Fibroblast of lung (primary cell): ENCODE data around the gene CALR3. TPM values are rescaled to one million over a fixed set of nuclear protein-coding genes. Genes with fewer than 3 reads are reported as not detected.

ENCODE experiments used
- DNase-seq, 2 donors: peaks; one replicate each; pipeline versions ENCODE4 v3.0.0 to v3.0.0-alpha.2; 2010; ENCODE audit warnings: low read depth in 2 of 2
- H2AFZ ChIP-seq: 2 replicates; pipeline ENCODE4 v1.5.1; 2012; ENCODE audit warnings: low read length, control low read depth, inconsistent platforms
- H3K27ac ChIP-seq: 2 replicates; pipeline ENCODE4 v1.5.1; 2011; ENCODE audit warnings: low read length, control low read depth; ENCODE audit not compliant: insufficient read depth
- H3K27me3 ChIP-seq: 2 replicates; pipeline ENCODE4 v1.5.1; 2011; ENCODE audit warnings: mild to moderate bottlenecking, low read length; ENCODE audit not compliant: control insufficient read depth, insufficient read depth
- H3K36me3 ChIP-seq: 2 replicates; pipeline ENCODE4 v1.5.1; 2011; ENCODE audit warnings: low read length; ENCODE audit not compliant: control insufficient read depth, insufficient read depth
- H3K4me1 ChIP-seq: 2 replicates; pipeline ENCODE4 v1.5.1; 2011; ENCODE audit warnings: low read length; ENCODE audit not compliant: control insufficient read depth, insufficient read depth; ENCODE audit errors: extremely low read depth
- H3K4me2 ChIP-seq: 2 replicates; pipeline ENCODE4 v1.5.1; 2011; ENCODE audit warnings: low read length, control low read depth; ENCODE audit not compliant: insufficient read depth; ENCODE audit errors: extremely low read depth
- H3K4me3 ChIP-seq, 4 experiments: fragments of 200-600 bp in 1 of 4; sonication (generic) in 1 of 4; replicated peaks in 1 of 4; 2 replicates each; pipeline ENCODE4 v1.5.1; 2011 to 2016; ENCODE audit warnings: low read length in 4 of 4, low read depth in 3 of 4, mild to moderate bottlenecking in 3 of 4, control low read depth in 2 of 4, inconsistent platforms in 1 of 4, mixed read lengths in 1 of 4; ENCODE audit not compliant: insufficient read depth in 1 of 4; ENCODE audit errors: control extremely low read depth in 1 of 4
- H3K79me2 ChIP-seq: 2 replicates; pipeline ENCODE4 v1.5.1; 2012; ENCODE audit warnings: mild to moderate bottlenecking, low read length, inconsistent platforms; ENCODE audit not compliant: control insufficient read depth, insufficient read depth
- H3K9ac ChIP-seq: 2 replicates; pipeline ENCODE4 v1.5.1; 2011; ENCODE audit warnings: mild to moderate bottlenecking, low read length, control low read depth; ENCODE audit not compliant: insufficient read depth
- H3K9me3 ChIP-seq: 2 replicates; pipeline ENCODE4 v1.5.1; 2012; ENCODE audit warnings: low read depth, low read length; ENCODE audit not compliant: control insufficient read depth, insufficient read depth
- H4K20me1 ChIP-seq: 2 replicates; pipeline ENCODE4 v1.5.1; 2011; ENCODE audit warnings: low read length; ENCODE audit not compliant: control insufficient read depth, insufficient read depth; ENCODE audit errors: extremely low read depth
- EZH2 ChIP-seq: IDR thresholded peaks from 2 replicates; pipeline ENCODE4 v1.5.1; 2012; ENCODE audit warnings: low read length, control low read depth, mild to moderate bottlenecking; ENCODE audit errors: missing control alignments
- polyA plus RNA-seq, 2 donors: library from polyadenylated mRNA; depleted of rRNA in 1 of 2; stranded (reverse) in 1 of 2; unstranded in 1 of 2; fragments of >200 nt; gene quantifications; 2 replicates each; pipeline ENCODE4 v1.2.1, GENCODE V29; 2011 to 2012; ENCODE audit warnings: missing spikeins in 1 of 2
- total RNA-seq: library from RNA; depleted of rRNA; stranded (reverse); fragments of >200 nt; gene quantifications from 2 replicates; pipeline ENCODE4 v1.2.1, GENCODE V29; 2014
- TF ChIP-seq, protein P1 (sequence below), 2 donors: IDR thresholded peaks in 1 of 2; conservative IDR thresholded peaks in 1 of 2; 1 replicate in 1 of 2; 2 replicates in 1 of 2; pipeline ENCODE4 v1.5.1; 2011 to 2012; ENCODE audit warnings: low read length in 2 of 2, control low read depth in 1 of 2, inconsistent platforms in 1 of 2, low read depth in 1 of 2, mild to moderate bottlenecking in 1 of 2

CALR3 gene
- total and polyA plus RNA-seq, 2 donors (not counting 1 experiment from before 2014, with no cell fraction given): not detected

DNA sequence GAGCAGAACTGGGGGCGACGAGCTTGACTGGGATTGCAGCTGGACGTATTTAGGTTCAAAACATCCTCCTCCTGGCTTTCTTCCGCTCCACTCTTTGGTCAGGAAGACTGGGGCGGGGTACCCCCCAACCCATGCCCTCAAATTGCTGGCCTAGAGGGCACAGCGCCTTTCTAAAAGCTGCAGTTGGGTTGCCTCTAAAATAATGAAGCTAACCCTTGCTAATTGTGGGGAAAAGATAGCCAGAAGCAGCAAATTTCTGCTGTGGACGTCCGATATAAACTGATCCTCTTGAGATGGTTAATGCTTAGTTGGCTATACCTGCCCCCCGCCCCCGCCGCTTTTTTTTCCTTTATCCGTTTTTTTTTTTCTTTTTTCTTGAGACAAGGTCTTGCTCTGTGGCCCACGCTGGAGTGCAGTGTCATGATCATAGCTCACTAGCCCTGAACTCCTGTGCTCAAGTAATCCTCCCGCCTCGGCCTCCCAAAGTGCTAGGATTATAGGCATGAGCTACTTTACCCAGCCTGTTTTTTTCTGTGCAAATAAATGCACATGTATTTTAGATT is 47.0 kb upstream of the CALR3 start:
- Histone ChIP-seq H4K20me1 (no peaks in the 10 kb centered on the region), H3K9me3 (no peaks in the 10 kb centered on the region), H3K4me1 (peaks cover 6% of the 10 kb centered on the region), H2AFZ (peak overlapping the region; percentile 12), H3K27ac (peak overlapping the region; percentile 80), H3K9ac (peak overlapping the region; percentile 90), H3K27me3 (no peaks in the 10 kb centered on the region), H3K36me3 (peaks cover 4% of the 10 kb centered on the region), H3K4me3 (peak overlapping the region; percentile 65 to 90 (median 86)), H3K4me2 (peak overlapping the region; percentile 55), H3K79me2 (peaks cover 50% of the 10 kb centered on the region)
- TF ChIP-seq, protein P1, sequence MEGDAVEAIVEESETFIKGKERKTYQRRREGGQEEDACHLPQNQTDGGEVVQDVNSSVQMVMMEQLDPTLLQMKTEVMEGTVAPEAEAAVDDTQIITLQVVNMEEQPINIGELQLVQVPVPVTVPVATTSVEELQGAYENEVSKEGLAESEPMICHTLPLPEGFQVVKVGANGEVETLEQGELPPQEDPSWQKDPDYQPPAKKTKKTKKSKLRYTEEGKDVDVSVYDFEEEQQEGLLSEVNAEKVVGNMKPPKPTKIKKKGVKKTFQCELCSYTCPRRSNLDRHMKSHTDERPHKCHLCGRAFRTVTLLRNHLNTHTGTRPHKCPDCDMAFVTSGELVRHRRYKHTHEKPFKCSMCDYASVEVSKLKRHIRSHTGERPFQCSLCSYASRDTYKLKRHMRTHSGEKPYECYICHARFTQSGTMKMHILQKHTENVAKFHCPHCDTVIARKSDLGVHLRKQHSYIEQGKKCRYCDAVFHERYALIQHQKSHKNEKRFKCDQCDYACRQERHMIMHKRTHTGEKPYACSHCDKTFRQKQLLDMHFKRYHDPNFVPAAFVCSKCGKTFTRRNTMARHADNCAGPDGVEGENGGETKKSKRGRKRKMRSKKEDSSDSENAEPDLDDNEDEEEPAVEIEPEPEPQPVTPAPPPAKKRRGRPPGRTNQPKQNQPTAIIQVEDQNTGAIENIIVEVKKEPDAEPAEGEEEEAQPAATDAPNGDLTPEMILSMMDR (conservative IDR thresholded peaks at IDR 0.05 in 1 of 2, IDR thresholded peaks at IDR 0.05 in 1 of 2; ENCODE audit: low read depth in 1 of 2, low read length in 2 of 2): no peak
- no peak for TF ChIP-seq EZH2
- peak in 1 of 2 donors; percentile 14 for DNase-seq

DNA sequence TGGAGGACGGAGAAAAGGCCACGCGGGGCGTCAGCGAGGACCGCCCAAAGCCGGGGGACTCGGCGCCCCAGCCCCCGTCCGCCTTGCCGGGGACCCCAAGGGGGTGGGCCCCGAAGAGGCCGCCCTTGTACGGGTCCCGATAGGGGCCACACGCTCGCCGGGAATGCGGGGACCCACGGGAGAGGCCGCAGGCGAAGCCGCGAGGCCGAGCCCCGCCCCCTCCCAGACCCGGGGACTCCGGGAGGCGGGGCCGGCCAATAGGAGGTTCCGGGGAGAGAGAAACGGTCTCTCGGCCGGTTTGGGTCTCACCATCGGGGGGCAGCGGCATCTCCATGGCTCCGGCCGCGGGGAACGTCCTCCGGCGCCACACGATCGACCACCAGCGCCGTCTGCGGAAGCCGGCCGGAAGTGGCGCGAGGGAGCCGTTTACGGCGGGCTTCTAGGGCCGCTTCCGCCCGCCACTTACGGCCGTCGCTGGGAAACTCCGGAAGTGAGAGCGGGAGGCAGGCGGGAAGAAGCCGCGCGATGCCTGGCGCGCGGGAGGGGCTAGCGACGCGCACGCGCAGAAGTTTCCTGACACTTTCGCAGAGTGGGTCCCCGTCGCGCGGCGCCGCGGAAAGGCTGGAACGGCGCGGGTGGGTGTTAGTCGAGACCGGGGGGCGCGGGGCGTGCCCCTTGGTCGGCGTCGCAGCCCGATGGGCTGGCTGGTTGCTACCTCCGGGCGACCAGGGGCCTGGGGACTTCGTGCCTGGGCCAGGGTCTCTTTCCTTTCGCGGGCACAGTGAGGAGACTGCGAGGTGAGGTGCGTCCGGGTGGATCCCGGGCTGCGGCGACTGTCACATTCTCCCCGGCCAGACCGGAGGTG is 46.3 kb upstream of the CALR3 start, which contains the start of gene CHERP:
Gene CHERP (minus strand): TSS at position 393 of the 865 bp plus-strand sequence. CDS start 59 bp downstream, at position 334.
- TF ChIP-seq EZH2: no peak
- TF ChIP-seq, protein P1 (conservative IDR thresholded peaks at IDR 0.05 in 1 of 2, IDR thresholded peaks at IDR 0.05 in 1 of 2; ENCODE audit: low read depth in 1 of 2, low read length in 2 of 2): no peak
- Histone ChIP-seq H3K9me3 (no peaks in the 10 kb centered on the region), H3K27ac (peak within 1 kb of the TSS; percentile 80), H3K4me2 (peak within 1 kb of the TSS; percentile 93), H3K27me3 (no peaks in the 10 kb centered on the region), H3K79me2 (peaks cover 57% of the 10 kb centered on the region), H3K9ac (peak within 1 kb of the TSS; percentile 90), H3K4me3 (peak within 1 kb of the TSS; percentile 65 to 93 (median 86)), H2AFZ (peak within 1 kb of the TSS; percentile 12), H3K4me1 (peaks cover 6% of the 10 kb centered on the region), H4K20me1 (no peaks in the 10 kb centered on the region), H3K36me3 (peaks cover 7% of the 10 kb centered on the region)
- peak; percentile 92 to 93 for DNase-seq

DNA sequence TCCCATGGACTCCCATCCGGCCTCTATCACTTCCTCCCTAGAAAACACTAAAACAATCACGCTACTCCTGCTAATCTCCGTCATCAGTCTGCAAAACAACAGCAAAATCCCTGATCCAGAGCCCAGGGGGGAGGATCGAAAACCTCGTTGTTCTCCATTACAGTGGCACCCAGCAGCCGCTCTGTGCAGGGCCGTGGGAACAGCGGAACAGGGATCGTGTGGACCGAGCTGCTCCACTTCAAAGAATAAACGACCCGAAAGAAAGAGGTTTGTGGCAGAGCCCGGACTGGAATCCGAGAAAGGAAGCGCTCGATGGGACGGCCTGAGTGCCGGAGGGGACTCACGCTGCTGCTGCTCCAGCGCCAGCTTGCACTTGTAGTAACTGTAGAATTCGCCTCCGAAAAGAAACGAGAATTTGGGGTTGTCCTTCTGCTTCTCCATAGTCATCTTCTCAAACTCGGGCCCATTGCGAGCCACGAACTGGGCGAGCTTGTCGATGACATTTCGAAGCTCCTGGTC is 45.6 kb upstream of the CALR3 start:
- Histone ChIP-seq H3K27me3 (no peaks in the 10 kb centered on the region), H3K4me1 (peaks cover 6% of the 10 kb centered on the region), H3K4me3 (peak overlapping the region; percentile 65 to 93 (median 86)), H3K4me2 (peak overlapping the region; percentile 93), H2AFZ (no peak overlapping the region), H3K79me2 (peaks cover 62% of the 10 kb centered on the region), H3K36me3 (peaks cover 7% of the 10 kb centered on the region), H3K27ac (peak overlapping the region; percentile 80), H3K9ac (peak overlapping the region; percentile 90), H4K20me1 (no peaks in the 10 kb centered on the region), H3K9me3 (no peaks in the 10 kb centered on the region)
- TF ChIP-seq EZH2: no peak
- TF ChIP-seq, protein P1 (conservative IDR thresholded peaks at IDR 0.05 in 1 of 2, IDR thresholded peaks at IDR 0.05 in 1 of 2; ENCODE audit: low read depth in 1 of 2, low read length in 2 of 2): no peak
- no peak for DNase-seq
